GM12874 (cell line): ENCODE results near the gene SPTBN4.

Experiments used
- TF ChIP-seq, protein P1 (sequence below): IDR thresholded peaks from 2 replicates; pipeline ENCODE4 v1.5.1; 2011; ENCODE audit warnings: low read depth, mild to moderate bottlenecking, control low read depth, low read length, moderate library complexity; ENCODE audit not compliant: insufficient read depth

SPTBN4 gene

DNA sequence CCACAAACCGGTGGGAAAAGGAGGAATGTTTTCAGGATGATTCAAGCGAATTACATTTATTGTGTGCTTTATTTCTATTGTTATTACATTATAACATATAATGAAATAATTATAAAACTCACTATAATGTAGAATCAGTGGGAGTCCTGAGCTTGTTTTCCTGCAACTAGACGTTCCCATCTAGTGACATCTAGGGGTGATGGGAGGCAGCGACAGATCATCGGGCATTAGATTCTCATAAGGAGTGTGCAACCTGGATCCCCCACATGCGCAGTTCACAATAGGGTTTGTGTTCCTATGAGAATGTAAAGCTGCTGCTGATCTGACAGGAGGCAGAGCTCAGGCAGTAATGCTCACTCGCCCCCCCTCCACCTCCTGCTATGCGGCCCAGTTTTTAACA lies 54.5 kb downstream of the SPTBN4 start:
- TF ChIP-seq, protein P1, sequence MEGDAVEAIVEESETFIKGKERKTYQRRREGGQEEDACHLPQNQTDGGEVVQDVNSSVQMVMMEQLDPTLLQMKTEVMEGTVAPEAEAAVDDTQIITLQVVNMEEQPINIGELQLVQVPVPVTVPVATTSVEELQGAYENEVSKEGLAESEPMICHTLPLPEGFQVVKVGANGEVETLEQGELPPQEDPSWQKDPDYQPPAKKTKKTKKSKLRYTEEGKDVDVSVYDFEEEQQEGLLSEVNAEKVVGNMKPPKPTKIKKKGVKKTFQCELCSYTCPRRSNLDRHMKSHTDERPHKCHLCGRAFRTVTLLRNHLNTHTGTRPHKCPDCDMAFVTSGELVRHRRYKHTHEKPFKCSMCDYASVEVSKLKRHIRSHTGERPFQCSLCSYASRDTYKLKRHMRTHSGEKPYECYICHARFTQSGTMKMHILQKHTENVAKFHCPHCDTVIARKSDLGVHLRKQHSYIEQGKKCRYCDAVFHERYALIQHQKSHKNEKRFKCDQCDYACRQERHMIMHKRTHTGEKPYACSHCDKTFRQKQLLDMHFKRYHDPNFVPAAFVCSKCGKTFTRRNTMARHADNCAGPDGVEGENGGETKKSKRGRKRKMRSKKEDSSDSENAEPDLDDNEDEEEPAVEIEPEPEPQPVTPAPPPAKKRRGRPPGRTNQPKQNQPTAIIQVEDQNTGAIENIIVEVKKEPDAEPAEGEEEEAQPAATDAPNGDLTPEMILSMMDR: 0 out of 2 replicates have a peak, but pooled peaks have one; percentile 11

DNA sequence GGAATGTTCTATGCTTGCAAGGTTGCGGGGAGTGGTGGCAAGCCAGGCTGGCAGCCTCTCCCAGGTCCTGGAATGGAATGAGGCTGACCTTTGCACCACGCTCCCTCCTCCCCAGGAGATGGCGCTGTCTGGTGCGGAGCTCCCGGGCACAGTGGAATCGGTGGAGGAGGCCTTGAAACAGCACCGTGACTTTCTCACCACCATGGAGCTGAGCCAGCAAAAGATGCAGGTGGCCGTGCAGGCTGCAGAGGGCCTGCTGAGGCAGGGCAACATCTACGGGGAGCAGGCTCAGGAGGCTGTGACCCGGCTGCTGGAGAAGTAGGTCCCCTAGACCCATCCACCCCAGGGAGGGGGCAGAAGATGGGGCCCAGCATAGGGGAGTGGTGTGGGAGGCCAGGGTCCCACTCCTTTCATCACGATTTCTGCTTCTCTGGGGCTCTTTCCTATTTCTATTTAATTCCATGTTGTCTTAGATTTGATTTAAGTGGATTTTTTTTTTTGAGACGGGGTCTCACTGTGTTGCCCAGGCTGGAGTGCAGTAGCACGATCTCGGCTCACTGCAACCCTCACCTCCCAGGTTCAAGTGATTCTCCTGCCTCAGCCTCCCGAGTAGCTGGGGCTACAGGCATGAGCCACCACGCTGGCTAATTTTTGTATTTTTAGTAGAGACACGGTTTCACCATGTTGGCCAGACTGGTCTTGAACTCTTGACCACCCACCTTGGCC lies 56.7 kb downstream of the SPTBN4 start:
- TF ChIP-seq, protein P1: peak; percentile 84

DNA sequence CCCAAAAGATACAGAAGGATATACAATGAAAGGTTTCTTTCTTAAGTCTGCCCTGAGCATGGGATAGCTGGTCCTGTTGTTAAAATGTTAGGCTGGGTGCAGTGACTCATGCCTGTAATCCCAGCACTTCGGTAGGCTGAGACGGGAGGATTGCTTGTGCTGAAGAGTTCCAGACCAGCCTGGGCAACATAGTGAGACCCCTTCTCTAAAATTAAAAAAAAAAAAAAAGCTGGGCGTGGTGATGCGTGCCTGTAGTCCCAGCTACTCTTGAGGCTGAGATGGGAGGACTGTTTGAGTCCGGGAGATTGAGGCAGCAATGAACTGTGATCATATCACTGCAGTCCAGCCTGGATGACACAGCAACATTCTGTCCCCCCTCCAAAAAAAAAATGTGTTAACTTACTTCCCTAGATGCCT lies 57.3 kb downstream of the SPTBN4 start:
- TF ChIP-seq, protein P1: no peak

DNA sequence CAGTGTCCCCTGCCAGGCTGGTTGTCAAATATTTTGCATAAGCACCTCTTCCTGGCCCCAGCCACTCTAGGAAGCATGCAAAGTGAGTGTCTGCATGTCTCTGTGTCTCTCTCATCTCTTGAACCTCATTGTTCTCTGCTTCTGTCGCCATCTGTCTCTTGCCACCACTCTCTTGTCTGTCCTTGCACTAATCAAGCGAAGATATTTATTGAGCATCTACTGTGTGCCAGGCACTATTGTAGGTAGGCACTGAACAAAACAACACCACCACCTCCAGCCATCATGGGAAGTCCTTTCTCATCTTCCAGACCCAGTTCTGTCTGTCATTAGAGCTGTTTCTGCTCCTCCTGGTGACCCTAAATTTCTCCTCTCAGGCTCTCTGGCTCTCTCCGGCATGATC lies 57.9 kb downstream of the SPTBN4 start:
- TF ChIP-seq, protein P1: no peak

DNA sequence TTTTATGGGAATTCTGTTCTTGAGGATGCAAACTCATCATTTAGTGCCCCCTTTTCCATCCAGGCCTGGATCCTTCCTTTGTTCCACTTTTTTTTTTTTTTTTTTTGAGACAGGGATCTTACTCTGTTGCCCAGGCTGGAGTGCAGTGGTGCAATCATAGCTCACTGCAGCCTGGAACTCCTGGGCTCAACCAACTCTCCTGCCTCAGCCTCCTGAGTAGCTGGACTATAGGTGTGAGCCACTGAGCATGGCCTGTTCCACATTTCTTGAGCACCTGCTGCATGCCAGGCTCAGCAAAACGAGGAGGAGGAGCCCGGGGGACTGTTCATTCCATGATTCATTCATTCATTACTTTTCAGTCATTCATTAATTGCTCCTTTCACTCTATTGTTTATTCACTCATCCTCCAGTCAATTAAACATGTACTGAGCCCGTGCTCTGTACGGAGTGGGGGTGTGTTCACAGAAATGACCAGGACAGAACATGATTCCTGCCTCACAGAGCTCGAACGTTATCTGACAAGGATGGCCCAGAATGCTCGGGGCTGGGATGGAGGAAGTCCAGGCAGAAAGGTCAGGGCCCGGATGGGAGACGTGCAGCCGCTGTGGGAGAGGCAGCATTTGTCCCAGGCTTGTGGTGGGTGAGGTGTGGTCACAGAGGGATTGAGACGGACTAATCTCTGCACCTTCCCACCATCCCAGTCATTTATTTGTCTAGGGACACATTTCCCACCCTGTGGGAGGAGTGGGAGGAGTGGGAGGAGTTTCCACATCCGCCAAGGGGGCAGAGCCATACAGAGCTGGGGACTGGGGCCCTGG lies 58.6 kb downstream of the SPTBN4 start:
- TF ChIP-seq, protein P1: no peak

DNA sequence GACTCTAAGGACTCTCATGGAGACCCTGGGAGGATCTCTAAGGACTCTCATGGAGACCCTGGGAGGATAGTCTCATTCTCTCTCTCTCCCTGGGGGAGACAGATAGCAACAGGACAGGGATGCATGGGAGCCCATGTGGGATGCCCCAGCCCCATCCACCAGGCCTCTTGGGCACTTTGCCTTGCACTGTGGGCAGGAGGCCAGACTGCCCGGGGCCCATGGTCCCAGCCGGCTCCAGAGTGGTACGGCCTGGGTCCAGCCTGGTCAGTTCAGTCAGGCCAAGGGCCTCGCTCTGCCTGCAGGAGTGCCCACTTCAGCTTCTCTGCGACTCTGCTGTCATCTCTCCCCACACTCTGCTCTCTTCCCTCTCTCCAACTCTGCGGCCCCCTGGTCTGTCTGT lies 61.3 kb downstream of the SPTBN4 start:
- TF ChIP-seq, protein P1: no peak

DNA sequence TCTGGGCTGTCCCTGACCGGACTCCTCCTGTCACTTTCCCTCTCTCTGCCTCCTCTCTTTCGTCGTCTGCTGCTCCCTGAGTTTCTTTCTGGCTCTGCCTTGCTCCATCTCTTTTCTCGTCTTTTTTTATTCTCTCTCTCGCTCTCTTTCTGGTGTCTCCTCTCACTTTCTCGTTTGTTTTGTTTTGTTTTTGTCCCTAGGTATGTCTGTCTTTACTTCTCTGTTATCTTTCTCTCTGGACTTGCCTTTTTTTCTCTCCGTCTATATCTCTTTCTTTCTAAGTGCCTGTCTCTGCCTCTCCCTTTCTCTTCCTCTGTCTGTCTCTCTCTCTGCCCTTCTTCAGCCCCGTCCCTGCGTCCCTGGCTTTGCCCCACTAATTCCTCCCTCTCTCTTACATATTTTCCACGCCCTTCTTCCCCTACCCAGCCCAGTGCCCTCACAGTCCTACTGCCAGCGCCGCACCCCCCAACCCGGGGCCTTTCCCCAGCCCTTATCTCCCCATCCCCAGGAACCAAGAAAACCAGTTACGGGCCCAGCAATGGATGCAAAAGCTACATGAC lies 61.8 kb downstream of the SPTBN4 start:
- TF ChIP-seq, protein P1: no peak
